ENCODE data around the gene EPC1.
"Not testable (repeated sequence)": the region's sequence is repeated elsewhere in the genome, so short reads cannot be mapped to it uniquely, and the experiment has no call there.

EPC1 gene

GRCh38 chr10:32271617-32272016 is 75.3 kb downstream of the EPC1 start:
- no peak for DNase-seq

- DNase-seq, result no peak
Measured at GRCh38 chr10:32269343-32270100, 77.4 kb downstream of the EPC1 start.

GRCh38 chr10:32268788-32269187 is 78.2 kb downstream of the EPC1 start:
- no peak for DNase-seq

GRCh38 chr10:32266979-32267378 is 80.0 kb downstream of the EPC1 start:
- no peak for DNase-seq

GRCh38 chr10:32266566-32266965 is 80.4 kb downstream of the EPC1 start:
- no peak for DNase-seq

- no peak for DNase-seq
Measured at GRCh38 chr10:32265756-32266155, 81.2 kb downstream of the EPC1 start.

- no peak for DNase-seq
Measured at GRCh38 chr10:32263300-32263699, 83.7 kb downstream of the EPC1 start.

GRCh38 chr10:32259551-32259950 is 87.4 kb downstream of the EPC1 start:
- DNase-seq, result no peak

- DNase-seq, result peak; percentile 58
Measured at GRCh38 chr10:32256613-32257437, 90.1 kb downstream of the EPC1 start.

- no peak for DNase-seq
Measured at GRCh38 chr10:32253821-32254220, 93.1 kb downstream of the EPC1 start.

GRCh38 chr10:32253276-32253675 is 93.7 kb downstream of the EPC1 start:
- DNase-seq, result peak; percentile 25

GRCh38 chr10:32250489-32250888 is 96.5 kb downstream of the EPC1 start:
- not testable (repeated sequence) for DNase-seq

- DNase-seq, result no peak
Measured at GRCh38 chr10:32246685-32247084, 100.3 kb downstream of the EPC1 start.

GRCh38 chr10:32245760-32246159 is 101.2 kb downstream of the EPC1 start:
- DNase-seq, result no peak

- DNase-seq, result no peak
Measured at GRCh38 chr10:32244421-32245207, 102.3 kb downstream of the EPC1 start.

GRCh38 chr10:32244011-32244410 is 102.9 kb downstream of the EPC1 start:
- DNase-seq, result no peak

GRCh38 chr10:32241946-32242345 is 105.0 kb downstream of the EPC1 start:
- no peak for DNase-seq

GRCh38 chr10:32240471-32240870 is 106.5 kb downstream of the EPC1 start:
- DNase-seq, result no peak

- no peak for DNase-seq
Measured at GRCh38 chr10:32239769-32240168, 107.2 kb downstream of the EPC1 start.

- DNase-seq, result no peak
Measured at GRCh38 chr10:32237644-32238345, 109.2 kb downstream of the EPC1 start.

- DNase-seq, result no peak
Measured at GRCh38 chr10:32234471-32234870, 112.5 kb downstream of the EPC1 start.

GRCh38 chr10:32233375-32233774 is 113.6 kb downstream of the EPC1 start:
- not testable (repeated sequence) for DNase-seq

GRCh38 chr10:32232378-32232777 is 114.6 kb downstream of the EPC1 start:
- DNase-seq, result no peak

Measured in RPMI8226 (cell line).